Duodenal mucosa (tissue), 2 donors: ENCODE data around the gene ZCCHC24.

ENCODE experiments used
- H3K27ac ChIP-seq: one replicate; pipeline ENCODE4 v1.7.0; 2013; ENCODE audit warnings: low read depth, low read length
- H3K27me3 ChIP-seq, 2 donors: one replicate each; pipeline ENCODE4 v1.7.0; 2013; ENCODE audit warnings: low read length in 2 of 2, control low read depth in 1 of 2; ENCODE audit not compliant: insufficient read depth in 2 of 2, control insufficient read depth in 1 of 2
- H3K36me3 ChIP-seq, 2 donors: one replicate each; pipeline ENCODE4 v1.7.0; 2013; ENCODE audit warnings: low read length in 2 of 2, control low read depth in 1 of 2; ENCODE audit not compliant: insufficient read depth in 2 of 2, control insufficient read depth in 1 of 2
- H3K4me1 ChIP-seq, 2 donors: one replicate each; pipeline ENCODE4 v1.7.0; 2013; ENCODE audit warnings: low read length in 2 of 2, control low read depth in 1 of 2; ENCODE audit not compliant: insufficient read depth in 2 of 2, control insufficient read depth in 1 of 2
- H3K4me3 ChIP-seq, 2 donors: one replicate each; pipeline ENCODE4 v1.7.0; 2013; ENCODE audit warnings: low read length in 2 of 2, low read depth in 1 of 2
- H3K9ac ChIP-seq, 2 donors: one replicate each; pipeline ENCODE4 v1.7.0; 2013; ENCODE audit warnings: low read length in 2 of 2, low read depth in 1 of 2
- H3K9me3 ChIP-seq, 2 donors: one replicate each; pipeline ENCODE4 v1.7.0; 2013; ENCODE audit warnings: low read length in 2 of 2, control low read depth in 1 of 2; ENCODE audit not compliant: control insufficient read depth in 1 of 2

ZCCHC24 gene

GRCh38 chr10:79367426-79368189 lies 77.8 kb downstream of the ZCCHC24 start:
- no peak overlapping the region for H3K4me3 ChIP-seq
- H3K27me3 ChIP-seq: no peaks in the 10 kb centered on the region
- no peaks in the 10 kb centered on the region for H3K4me1 ChIP-seq
- H3K36me3 ChIP-seq: no peaks in the 10 kb centered on the region
- no peak overlapping the region for H3K9ac ChIP-seq
- H3K27ac ChIP-seq: no peak overlapping the region
- peaks cover 0 to 2% of the 10 kb centered on the region in 2 donors for H3K9me3 ChIP-seq

- H3K27me3 ChIP-seq: no peaks in the 10 kb centered on the region
- H3K4me1 ChIP-seq: peaks cover 0 to 6% of the 10 kb centered on the region in 2 donors
- no peaks in the 10 kb centered on the region for H3K9me3 ChIP-seq
- H3K36me3 ChIP-seq: peaks cover 0 to 2% of the 10 kb centered on the region in 2 donors
- no peak overlapping the region for H3K27ac ChIP-seq
- no peak overlapping the region for H3K4me3 ChIP-seq
- H3K9ac ChIP-seq: no peak overlapping the region
These were observed 83.6 kb downstream of the ZCCHC24 start for GRCh38 chr10:79361726-79362397.

DNA sequence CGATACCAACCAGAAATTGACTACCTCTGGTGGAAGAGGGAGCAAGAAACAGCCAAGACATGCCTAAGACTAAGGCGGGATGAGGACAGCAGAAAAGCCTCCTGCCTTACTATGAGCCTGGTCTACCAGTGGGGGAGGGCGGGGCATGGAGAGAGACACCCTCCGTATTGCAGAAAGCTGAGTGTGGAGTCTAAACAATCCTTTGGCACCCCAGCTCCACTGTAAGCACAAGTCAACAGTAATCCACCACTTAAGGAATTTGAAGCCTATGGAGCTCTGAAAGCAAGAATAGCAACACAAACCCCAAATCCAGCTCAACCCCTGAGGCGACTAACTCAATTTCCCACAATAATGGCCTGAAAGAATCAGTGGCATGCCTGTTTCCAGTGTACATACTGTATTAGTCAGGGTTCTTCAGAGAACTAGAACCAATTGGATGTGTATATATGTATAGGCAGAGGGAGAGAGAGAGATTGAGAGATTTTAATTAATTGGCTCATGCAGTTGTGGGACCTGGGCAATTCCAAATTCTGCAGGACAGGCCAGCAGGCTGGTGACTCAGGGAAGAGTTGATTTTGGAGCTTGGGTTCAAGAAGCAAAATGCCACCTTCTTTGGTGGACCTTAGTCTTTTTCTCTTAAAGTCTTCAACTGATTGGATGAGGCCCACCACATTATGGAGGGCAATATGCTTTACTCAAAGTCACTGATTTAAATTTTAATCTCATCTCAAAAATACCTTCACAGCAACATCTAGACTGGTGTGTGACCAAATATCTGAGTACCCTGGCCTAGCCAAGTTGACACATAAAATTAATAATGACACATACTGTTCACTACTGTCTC lies 84.7 kb downstream of the ZCCHC24 start:
- Histone ChIP-seq H3K4me1 (peaks cover 0 to 12% of the 10 kb centered on the region in 2 donors), H3K27me3 (no peaks in the 10 kb centered on the region), H3K27ac (no peak overlapping the region), H3K9me3 (no peaks in the 10 kb centered on the region), H3K9ac (no peak overlapping the region), H3K36me3 (peaks cover 0 to 3% of the 10 kb centered on the region in 2 donors), H3K4me3 (no peak overlapping the region)

GRCh38 chr10:79359816-79360498 lies 85.5 kb downstream of the ZCCHC24 start:
- no peak overlapping the region for H3K9ac ChIP-seq
- H3K27ac ChIP-seq: no peak overlapping the region
- no peaks in the 10 kb centered on the region for H3K27me3 ChIP-seq
- H3K36me3 ChIP-seq: peaks cover 0 to 11% of the 10 kb centered on the region in 2 donors
- H3K4me1 ChIP-seq: peaks cover 0 to 12% of the 10 kb centered on the region in 2 donors
- no peaks in the 10 kb centered on the region for H3K9me3 ChIP-seq
- no peak overlapping the region for H3K4me3 ChIP-seq

DNA sequence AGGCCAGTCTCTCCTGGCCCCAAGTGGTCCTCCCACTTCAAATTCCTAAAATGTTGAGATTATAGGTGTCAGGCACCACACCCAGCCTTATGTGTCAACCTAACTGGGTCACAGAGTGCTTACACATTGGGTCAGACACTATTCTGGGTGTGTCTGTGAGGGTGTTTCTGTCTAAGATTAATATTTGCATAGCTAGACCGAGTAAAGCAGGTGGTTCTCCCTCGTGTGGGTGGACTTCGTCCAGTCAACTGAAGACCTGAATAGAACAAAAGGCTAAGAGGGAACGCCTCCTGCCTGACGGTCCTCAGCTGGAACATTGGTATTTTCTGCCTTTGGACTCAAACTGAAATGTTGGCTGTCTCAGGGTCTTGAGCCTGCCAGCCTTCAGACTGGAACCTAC lies 86.6 kb downstream of the ZCCHC24 start:
- peak overlapping the region in 1 of 2 donors; percentile 9 for H3K4me3 ChIP-seq
- no peaks in the 10 kb centered on the region for H3K27me3 ChIP-seq
- no peak overlapping the region for H3K9ac ChIP-seq
- H3K4me1 ChIP-seq: peaks cover 0 to 12% of the 10 kb centered on the region in 2 donors
- peaks cover 9 to 22% of the 10 kb centered on the region in 2 donors for H3K36me3 ChIP-seq
- H3K27ac ChIP-seq: no peak overlapping the region
- no peaks in the 10 kb centered on the region for H3K9me3 ChIP-seq

DNA sequence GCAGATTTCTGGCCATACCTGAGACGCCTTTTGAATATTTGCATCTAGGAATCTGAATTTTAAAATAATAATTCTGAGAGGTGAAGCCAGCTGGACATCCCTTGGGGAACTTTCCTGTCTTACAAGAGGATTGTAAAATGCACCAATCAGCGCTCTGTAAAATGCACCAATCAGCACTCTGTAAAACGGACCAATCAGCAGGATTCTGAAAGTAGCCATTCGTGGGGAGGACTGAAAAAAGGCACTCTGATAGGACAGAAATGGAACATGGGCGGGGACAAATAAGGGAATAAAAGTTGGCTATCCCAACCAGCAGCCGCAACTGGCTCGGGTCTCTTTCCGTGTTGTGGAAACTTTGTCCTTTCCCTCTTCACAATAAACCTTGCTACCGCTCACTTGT lies 88.2 kb downstream of the ZCCHC24 start:
- Histone ChIP-seq H3K27ac (no peak overlapping the region), H3K9me3 (no peaks in the 10 kb centered on the region), H3K4me1 (peaks cover 0 to 12% of the 10 kb centered on the region in 2 donors), H3K36me3 (peaks cover 22 to 38% of the 10 kb centered on the region in 2 donors), H3K9ac (no peak overlapping the region), H3K27me3 (no peaks in the 10 kb centered on the region), H3K4me3 (no peak overlapping the region)

- Histone ChIP-seq H3K4me1 (peaks cover 0 to 12% of the 10 kb centered on the region in 2 donors), H3K4me3 (no peak overlapping the region), H3K27ac (no peak overlapping the region), H3K27me3 (no peaks in the 10 kb centered on the region), H3K36me3 (peaks cover 27 to 49% of the 10 kb centered on the region in 2 donors), H3K9ac (no peak overlapping the region), H3K9me3 (no peaks in the 10 kb centered on the region)
These were observed 89.3 kb downstream of the ZCCHC24 start for GRCh38 chr10:79356104-79356503.

- Histone ChIP-seq H3K9ac (no peak overlapping the region), H3K4me3 (no peak overlapping the region), H3K36me3 (peaks cover 32 to 53% of the 10 kb centered on the region in 2 donors), H3K27me3 (no peaks in the 10 kb centered on the region), H3K4me1 (peaks cover 0 to 12% of the 10 kb centered on the region in 2 donors), H3K27ac (no peak overlapping the region), H3K9me3 (no peaks in the 10 kb centered on the region)
These were observed 89.9 kb downstream of the ZCCHC24 start for GRCh38 chr10:79355420-79356017.

GRCh38 chr10:79354615-79355014 lies 90.8 kb downstream of the ZCCHC24 start:
- peaks cover 1 to 12% of the 10 kb centered on the region in 2 donors for H3K4me1 ChIP-seq
- no peak overlapping the region for H3K9ac ChIP-seq
- H3K27ac ChIP-seq: no peak overlapping the region
- no peaks in the 10 kb centered on the region for H3K27me3 ChIP-seq
- no peak overlapping the region for H3K4me3 ChIP-seq
- no peaks in the 10 kb centered on the region for H3K9me3 ChIP-seq
- peaks cover 41 to 63% of the 10 kb centered on the region in 2 donors for H3K36me3 ChIP-seq
